SK-N-SH (cell line): Measurements from ENCODE around the gene CDH4. TPM values are rescaled to one million over a fixed set of nuclear protein-coding genes. Genes with fewer than 3 reads are reported as not detected.

Experiments
- CTCF ChIA-PET: fragments of 300-600, 350-600 bp; formaldehyde crosslinking; extraction: SDS; loops from one replicate; lab custom pipeline; 2021; lab: Yijun Ruan, JAX
- POLR2A ChIA-PET: fragments of 350-600 bp; sonication (Branson Sonifier 250); formaldehyde crosslinking; extraction: SDS; loops from one replicate; lab custom pipeline; 2020; ENCODE audit warnings: antibody characterized with exemption, inconsistent platforms; lab: Yijun Ruan, JAX
- DNase-seq: peaks from one replicate; pipeline ENCODE4 v3.0.0; 2012
- H2AFZ ChIP-seq: fragments of 200-600 bp; sonication (generic); 2 replicates; pipeline ENCODE4 v1.8.1; 2016; ENCODE audit warnings: antibody characterized with exemption, mild to moderate bottlenecking, low read depth
- H3F3A ChIP-seq: fragments of 200-600 bp; sonication (generic); replicated peaks from 2 replicates; pipeline ENCODE3; 2016; ENCODE audit warnings: antibody characterized with exemption, mild to moderate bottlenecking; ENCODE audit not compliant: insufficient read depth
- H3K27ac ChIP-seq, 2 experiments: fragments of 200-500 bp in 1 of 2; fragments of 200-600 bp in 1 of 2; sonication (Bioruptor generic) in 1 of 2; sonication (generic), shearing (Covaris generic) in 1 of 2; 2 replicates each; pipeline versions ENCODE4 v1.5.1 to v1.6.1; 2014 to 2016; ENCODE audit warnings: low read depth in 2 of 2, inconsistent platforms in 1 of 2, low read length in 1 of 2, mild to moderate bottlenecking in 1 of 2, mixed read lengths in 1 of 2
- H3K27me3 ChIP-seq: fragments of 200-600 bp; sonication (generic), shearing (Covaris generic); 2 replicates; pipeline ENCODE4 v1.6.1; 2016; ENCODE audit warnings: mixed run types; ENCODE audit not compliant: insufficient read depth
- H3K36me3 ChIP-seq, 2 experiments: fragments of 200-500 bp in 1 of 2; fragments of 200-600 bp in 1 of 2; sonication (Bioruptor generic) in 1 of 2; sonication (generic) in 1 of 2; replicated peaks in 1 of 2; 2 replicates each; pipeline versions ENCODE3 to v1.5.1; 2014 to 2016; ENCODE audit warnings: low read length in 1 of 2, mild to moderate bottlenecking in 1 of 2; ENCODE audit not compliant: insufficient read depth in 2 of 2, control insufficient read depth in 1 of 2
- H3K4me1 ChIP-seq, 2 experiments: fragments of 200-500 bp in 1 of 2; fragments of 200-600 bp in 1 of 2; sonication (Bioruptor generic) in 1 of 2; sonication (generic), shearing (Covaris generic) in 1 of 2; 2 replicates each; pipeline versions ENCODE4 v1.5.1 to v1.6.1; 2014 to 2016; ENCODE audit warnings: low read depth in 1 of 2, low read length in 1 of 2, mixed run types in 1 of 2; ENCODE audit not compliant: insufficient read depth in 2 of 2, control insufficient read depth in 1 of 2
- H3K4me2 ChIP-seq: fragments of 200-600 bp; sonication (generic), shearing (Covaris generic); 2 replicates; pipeline ENCODE4 v1.6.1; 2017; ENCODE audit warnings: mixed run types
- H3K4me3 ChIP-seq, 2 experiments: fragments of 200-500 bp in 1 of 2; fragments of 200-600 bp in 1 of 2; sonication (Bioruptor generic) in 1 of 2; sonication (generic), shearing (Covaris generic) in 1 of 2; 2 replicates each; pipeline versions ENCODE4 v1.5.1 to v1.8.1; 2014 to 2016; ENCODE audit warnings: low read depth in 2 of 2, inconsistent platforms in 1 of 2, low read length in 1 of 2, mild to moderate bottlenecking in 1 of 2, mixed read lengths in 1 of 2, moderate library complexity in 1 of 2
- H3K79me2 ChIP-seq: fragments of 200-600 bp; sonication (generic); 2 replicates; pipeline ENCODE4 v1.8.1; 2017; ENCODE audit warnings: mild to moderate bottlenecking; ENCODE audit not compliant: insufficient read depth
- H3K9ac ChIP-seq: fragments of 200-600 bp; sonication (generic); 2 replicates; pipeline ENCODE4 v1.6.1; 2017; ENCODE audit warnings: mixed run types
- H3K9me2 ChIP-seq: fragments of 200-600 bp; sonication (generic); 2 replicates; pipeline ENCODE4 v1.6.1; 2017; ENCODE audit warnings: mixed run types
- H3K9me3 ChIP-seq: fragments of 200-600 bp; sonication (generic); 2 replicates; pipeline ENCODE4 v1.6.1; 2017; ENCODE audit warnings: mixed run types, mild to moderate bottlenecking, moderate library complexity
- H4K20me1 ChIP-seq: fragments of 200-600 bp; sonication (generic); 2 replicates; pipeline ENCODE4 v1.6.1; 2017; ENCODE audit warnings: mild to moderate bottlenecking, mixed run types; ENCODE audit not compliant: insufficient read depth
- CHD2 ChIP-seq: fragments of 150-350 bp; IDR thresholded peaks from 2 replicates; pipeline ENCODE4 v1.6.1; 2018; ENCODE audit warnings: low read length; ENCODE audit not compliant: partially characterized antibody
- EP300 ChIP-seq, 2 experiments: IDR thresholded peaks; 2 replicates each; pipeline versions ENCODE4 v1.4.0 to v1.6.1; 2012; ENCODE audit warnings: borderline replicate concordance in 1 of 2, low read depth in 1 of 2, low read length in 1 of 2
- FOSL2 ChIP-seq: IDR thresholded peaks from 2 replicates; pipeline ENCODE4 v1.4.0; 2012; ENCODE audit warnings: low read depth, mild to moderate bottlenecking, moderate library complexity, borderline replicate concordance
- FOXM1 ChIP-seq: IDR thresholded peaks from 2 replicates; pipeline ENCODE4 v1.4.0; 2012; ENCODE audit warnings: low read depth, mild to moderate bottlenecking
- GABPA ChIP-seq: IDR thresholded peaks from 2 replicates; pipeline ENCODE4 v1.4.0; 2012; ENCODE audit warnings: low read depth, mild to moderate bottlenecking
- IRF3 ChIP-seq: fragments of 150-350 bp; IDR thresholded peaks from 2 replicates; pipeline ENCODE4 v1.6.1; 2016; ENCODE audit warnings: mild to moderate bottlenecking, low read depth, low read length
- JUND ChIP-seq: IDR thresholded peaks from 2 replicates; pipeline ENCODE4 v1.4.0; 2012
- MEF2A ChIP-seq: IDR thresholded peaks from 2 replicates; pipeline ENCODE4 v1.4.0; 2012; ENCODE audit warnings: low read depth, borderline replicate concordance
- NRF1 ChIP-seq: IDR thresholded peaks from 2 replicates; pipeline ENCODE4 v1.6.1; 2012; ENCODE audit warnings: low read depth, mild to moderate bottlenecking, low read length
- POLR2AphosphoS5 ChIP-seq: IDR thresholded peaks from 2 replicates; pipeline ENCODE4 v1.6.1; 2012; ENCODE audit warnings: low read depth, low read length
- RCOR1 ChIP-seq: fragments of 150-350 bp; IDR thresholded peaks from 2 replicates; pipeline ENCODE4 v1.6.1; 2017; ENCODE audit warnings: antibody characterized with exemption, low read length
- RFX5 ChIP-seq: IDR thresholded peaks from 2 replicates; pipeline ENCODE4 v1.6.1; 2012; ENCODE audit warnings: mild to moderate bottlenecking, improper control_type of control experiment, low read length
- RXRA ChIP-seq: IDR thresholded peaks from 2 replicates; pipeline ENCODE4 v1.4.0; 2012; ENCODE audit warnings: low read depth, mild to moderate bottlenecking, borderline replicate concordance
- SIN3A ChIP-seq: IDR thresholded peaks from 2 replicates; pipeline ENCODE4 v1.6.1; 2012; ENCODE audit warnings: low read depth, mild to moderate bottlenecking, low read length, moderate library complexity, borderline replicate concordance
- TCF12 ChIP-seq: IDR thresholded peaks from 2 replicates; pipeline ENCODE4 v1.4.0; 2012
- USF1 ChIP-seq: IDR thresholded peaks from 2 replicates; pipeline ENCODE4 v1.4.0; 2012; ENCODE audit warnings: low read depth, borderline replicate concordance
- YY1 ChIP-seq: IDR thresholded peaks from 2 replicates; pipeline ENCODE4 v1.4.0; 2012; ENCODE audit warnings: low read depth, mild to moderate bottlenecking
- WGBS: methylation state at CpG from one replicate; pipeline ENCODE4 v1.1.6; 2017; ENCODE audit warnings: low lambda C conversion rate; 5-methylcytosine and 5-hydroxymethylcytosine counted together
- polyA plus RNA-seq, 3 experiments: library from polyadenylated mRNA; depleted of rRNA; stranded (reverse); fragments of >200 nt; gene quantifications; 2 replicates each; pipeline ENCODE4 v1.2.3, GENCODE V29; 2012
- TF ChIP-seq, protein P1 (sequence below): IDR thresholded peaks from 2 replicates; pipeline ENCODE4 v1.4.0; 2012; ENCODE audit warnings: low read depth, borderline replicate concordance

Gene CDH4
- polyA plus RNA-seq, 1 of the 3 experiments (the other 2 are of a cell fraction), result not detected

- Histone ChIP-seq H3K9me2 (no peaks in the 10 kb centered on the region), H3K4me3 (no peak overlapping the region), H2AFZ (no peak overlapping the region), H3K27me3 (no peaks in the 10 kb centered on the region), H4K20me1 (no peaks in the 10 kb centered on the region), H3K9ac (no peak overlapping the region), H3K4me1 (no peaks in the 10 kb centered on the region), H3K79me2 (no peaks in the 10 kb centered on the region), H3K4me2 (no peak overlapping the region), H3K9me3 (no peaks in the 10 kb centered on the region), H3F3A (no peaks in the 10 kb centered on the region), H3K27ac (no peak overlapping the region), H3K36me3 (no peaks in the 10 kb centered on the region)
- no peak for DNase-seq
- ChIA-PET POLR2A (no interaction called here), CTCF (interaction anchor here (1.2 kb wide), 2 partner anchors 14 to 336 kb away, joined by 3 read pairs; no protein-coding TSS in a partner anchor)
- TF ChIP-seq POLR2AphosphoS5, result no peak
- no peak for TF ChIP-seq USF1
- TF ChIP-seq FOXM1, result no peak
- TF ChIP-seq CHD2, result no peak
- TF ChIP-seq FOSL2, result no peak
- TF ChIP-seq, protein P1, sequence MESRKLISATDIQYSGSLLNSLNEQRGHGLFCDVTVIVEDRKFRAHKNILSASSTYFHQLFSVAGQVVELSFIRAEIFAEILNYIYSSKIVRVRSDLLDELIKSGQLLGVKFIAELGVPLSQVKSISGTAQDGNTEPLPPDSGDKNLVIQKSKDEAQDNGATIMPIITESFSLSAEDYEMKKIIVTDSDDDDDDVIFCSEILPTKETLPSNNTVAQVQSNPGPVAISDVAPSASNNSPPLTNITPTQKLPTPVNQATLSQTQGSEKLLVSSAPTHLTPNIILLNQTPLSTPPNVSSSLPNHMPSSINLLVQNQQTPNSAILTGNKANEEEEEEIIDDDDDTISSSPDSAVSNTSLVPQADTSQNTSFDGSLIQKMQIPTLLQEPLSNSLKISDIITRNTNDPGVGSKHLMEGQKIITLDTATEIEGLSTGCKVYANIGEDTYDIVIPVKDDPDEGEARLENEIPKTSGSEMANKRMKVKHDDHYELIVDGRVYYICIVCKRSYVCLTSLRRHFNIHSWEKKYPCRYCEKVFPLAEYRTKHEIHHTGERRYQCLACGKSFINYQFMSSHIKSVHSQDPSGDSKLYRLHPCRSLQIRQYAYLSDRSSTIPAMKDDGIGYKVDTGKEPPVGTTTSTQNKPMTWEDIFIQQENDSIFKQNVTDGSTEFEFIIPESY, result no peak
- TF ChIP-seq YY1, result no peak
- TF ChIP-seq TCF12, result no peak
- no peak for TF ChIP-seq IRF3
- TF ChIP-seq SIN3A, result no peak
- TF ChIP-seq JUND, result no peak
- TF ChIP-seq MEF2A, result no peak
- no peak for TF ChIP-seq NRF1
- TF ChIP-seq EP300 (IDR thresholded peaks at IDR 0.05; ENCODE audit: borderline replicate concordance in 1 of 2, low read depth in 1 of 2, low read length in 1 of 2), result no peak
- TF ChIP-seq RXRA, result no peak
- TF ChIP-seq RFX5, result no peak
- TF ChIP-seq GABPA, result no peak
- TF ChIP-seq RCOR1, result no peak
- 30% methylated on average over 7 of the region's 15 CpGs for WGBS
Observed at GRCh38 chr20:61560361-61560853, 308.3 kb downstream of the CDH4 start.
